Measurements from ENCODE around the gene CRACR2A.

The CRACR2A gene

DNA sequence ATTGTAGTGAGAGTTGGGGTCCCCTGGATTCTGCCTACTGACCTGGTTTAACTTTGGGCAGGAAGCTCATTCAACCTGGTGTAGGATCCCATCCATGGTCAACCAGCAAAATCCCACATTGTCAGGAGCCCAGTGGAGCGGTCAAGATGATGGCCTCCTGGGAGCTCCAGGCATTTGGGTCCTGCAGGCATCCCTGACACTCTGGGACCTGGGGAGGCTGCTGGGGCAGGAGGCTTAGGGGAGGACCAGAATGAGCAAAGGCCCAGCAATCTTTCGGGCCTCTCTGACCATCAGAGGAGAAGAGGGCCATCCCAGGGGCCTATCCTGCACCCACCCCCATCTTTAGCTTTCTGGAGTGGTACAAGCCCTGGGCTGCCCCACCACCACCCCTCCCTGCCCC, 157.9 kb downstream of the CRACR2A start:
- no peak for DNase-seq

DNA sequence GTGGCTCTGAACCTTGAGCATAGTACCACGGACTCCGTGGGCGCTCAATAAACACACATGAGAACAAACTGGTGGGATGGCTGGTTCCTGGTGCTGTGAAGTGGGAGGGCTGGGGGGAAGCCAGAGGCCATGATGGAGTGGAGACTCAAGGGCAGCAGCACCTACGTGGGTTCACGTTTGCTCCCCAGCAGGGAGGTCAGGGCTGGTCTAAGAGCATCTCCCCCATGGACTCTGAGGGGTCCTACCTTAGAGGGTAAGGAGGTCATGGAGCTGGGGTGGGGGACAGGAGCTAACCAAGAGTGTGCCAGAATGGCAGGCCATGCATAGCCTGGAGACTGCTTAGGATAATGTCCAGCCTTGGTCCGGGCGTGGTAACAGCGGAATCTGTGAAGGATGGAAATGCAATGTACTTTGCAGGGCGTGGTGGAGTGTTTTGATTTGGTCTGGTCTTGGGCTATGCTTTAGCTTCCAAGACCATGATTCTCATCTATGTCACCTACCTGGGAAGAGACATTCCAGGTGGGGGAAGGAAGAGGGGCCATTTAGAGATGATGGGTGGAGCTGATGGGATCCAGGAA, 158.9 kb downstream of the CRACR2A start:
- no peak for DNase-seq

GRCh38 chr12:3592856-3593625, 159.9 kb downstream of the CRACR2A start:
- DNase-seq = no peak

- no peak for DNase-seq
These were observed 163.2 kb downstream of the CRACR2A start for GRCh38 chr12:3589745-3590144.

- no peak for DNase-seq
These were observed 165.4 kb downstream of the CRACR2A start for GRCh38 chr12:3587402-3588013.

- DNase-seq = no peak
These were observed 169.1 kb downstream of the CRACR2A start for GRCh38 chr12:3583656-3584334.

DNA sequence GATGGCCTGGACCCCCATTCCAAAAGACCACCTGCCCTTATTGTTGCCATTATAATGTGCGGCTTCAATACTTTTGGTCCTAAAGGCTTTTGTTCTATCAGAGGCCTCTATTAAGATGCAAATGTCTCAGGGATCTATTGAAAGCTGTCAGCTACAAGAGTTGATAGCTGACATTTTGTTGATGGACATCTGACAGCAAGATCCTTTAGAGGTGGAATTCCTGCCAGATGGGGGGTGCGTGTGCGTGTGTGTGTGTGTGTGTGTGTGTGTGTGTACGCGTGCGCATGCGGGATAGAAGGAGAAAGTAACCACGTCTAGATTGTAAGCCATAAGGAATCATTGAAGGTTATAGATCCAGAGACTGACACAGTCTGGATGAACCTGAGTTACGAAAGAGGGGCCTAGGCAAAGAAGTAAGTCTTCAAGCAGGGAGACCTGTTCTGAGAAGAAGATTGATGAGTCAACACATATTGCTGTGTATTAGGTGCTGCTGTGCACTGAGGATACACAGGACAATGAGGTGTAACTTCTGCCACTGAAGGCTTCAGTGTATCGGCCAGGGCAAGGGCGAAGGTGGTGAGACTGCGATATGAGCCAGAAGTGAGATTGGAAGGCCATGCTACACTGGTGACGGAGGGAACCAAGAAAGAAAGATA, 172.7 kb downstream of the CRACR2A start:
- no peak for DNase-seq

DNA sequence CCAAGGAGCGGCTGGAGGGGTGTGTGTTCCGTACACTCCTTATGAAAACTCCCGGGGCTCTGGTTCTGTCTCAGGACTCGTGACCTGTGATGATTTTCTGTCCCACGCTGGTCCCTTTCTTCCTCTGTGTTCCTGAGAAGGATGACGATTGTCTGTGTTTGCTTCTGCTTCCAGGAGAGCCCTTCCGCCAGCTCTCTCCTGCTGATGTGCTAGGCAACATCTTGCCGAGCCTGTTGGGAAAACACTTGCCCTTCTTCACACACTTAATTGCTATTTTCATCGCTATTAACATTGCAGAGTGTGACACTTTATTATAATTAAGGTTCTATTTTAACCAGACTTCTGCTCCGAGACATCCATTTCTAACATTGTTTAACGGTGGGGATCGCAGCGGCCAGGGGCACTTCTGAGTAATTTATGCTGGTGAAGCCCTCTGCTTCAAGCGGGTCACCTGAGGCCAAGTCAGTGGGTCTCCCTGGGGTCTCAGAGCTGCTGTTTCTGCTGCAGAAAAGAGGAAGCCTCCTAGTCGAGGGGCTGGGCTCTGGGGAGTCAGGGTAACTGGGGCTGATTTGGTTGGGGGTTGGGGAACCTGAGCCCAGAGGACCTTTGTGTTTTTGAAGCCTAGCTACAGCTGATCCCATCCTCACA, 173.3 kb downstream of the CRACR2A start:
- no peak for DNase-seq

DNA sequence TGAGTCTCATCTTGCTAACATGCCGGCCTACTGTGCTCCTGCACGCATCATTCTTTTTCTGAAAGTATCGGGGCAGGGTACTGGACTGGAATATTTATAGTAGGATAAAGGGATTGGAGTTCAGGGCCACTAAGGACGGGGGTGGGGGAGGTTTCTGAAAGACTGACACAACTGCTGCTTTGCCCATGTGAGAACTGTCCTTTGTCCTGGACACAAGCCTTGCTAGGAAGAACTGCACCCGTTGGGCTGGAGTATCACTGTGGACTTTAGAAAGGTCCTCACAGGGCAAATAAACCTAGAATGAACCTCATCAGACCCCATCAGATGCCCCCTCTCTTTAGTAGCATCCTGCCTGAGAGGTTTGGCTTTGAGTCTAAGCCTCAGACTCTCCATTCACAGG, 174.4 kb downstream of the CRACR2A start:
- no peak for DNase-seq

GRCh38 chr12:3576891-3577290, 176.0 kb downstream of the CRACR2A start:
- no peak for DNase-seq

- no peak for DNase-seq
These were observed 177.9 kb downstream of the CRACR2A start for GRCh38 chr12:3574986-3575385.

- DNase-seq = no peak
These were observed 180.3 kb downstream of the CRACR2A start for GRCh38 chr12:3572560-3572959.

GRCh38 chr12:3571724-3572123, 181.2 kb downstream of the CRACR2A start:
- DNase-seq = no peak

GRCh38 chr12:3571323-3571722, 181.6 kb downstream of the CRACR2A start:
- DNase-seq = no peak

GRCh38 chr12:3568695-3569094, 184.2 kb downstream of the CRACR2A start:
- no peak for DNase-seq

- no peak for DNase-seq
These were observed 186.9 kb downstream of the CRACR2A start for GRCh38 chr12:3565985-3566384.

Measured in stimulated activated CD4-positive, alpha-beta T cell treated with anti-CD3 and anti-CD28 coated beads, Interleukin-2, amount 100 ng/mL, for 24 hours (primary cell).